ENCODE data around the gene S100P.
"Not testable (repeated sequence)": the region's sequence is repeated elsewhere in the genome, so short reads cannot be mapped to it uniquely, and the experiment has no call there.

The S100P gene

DNA sequence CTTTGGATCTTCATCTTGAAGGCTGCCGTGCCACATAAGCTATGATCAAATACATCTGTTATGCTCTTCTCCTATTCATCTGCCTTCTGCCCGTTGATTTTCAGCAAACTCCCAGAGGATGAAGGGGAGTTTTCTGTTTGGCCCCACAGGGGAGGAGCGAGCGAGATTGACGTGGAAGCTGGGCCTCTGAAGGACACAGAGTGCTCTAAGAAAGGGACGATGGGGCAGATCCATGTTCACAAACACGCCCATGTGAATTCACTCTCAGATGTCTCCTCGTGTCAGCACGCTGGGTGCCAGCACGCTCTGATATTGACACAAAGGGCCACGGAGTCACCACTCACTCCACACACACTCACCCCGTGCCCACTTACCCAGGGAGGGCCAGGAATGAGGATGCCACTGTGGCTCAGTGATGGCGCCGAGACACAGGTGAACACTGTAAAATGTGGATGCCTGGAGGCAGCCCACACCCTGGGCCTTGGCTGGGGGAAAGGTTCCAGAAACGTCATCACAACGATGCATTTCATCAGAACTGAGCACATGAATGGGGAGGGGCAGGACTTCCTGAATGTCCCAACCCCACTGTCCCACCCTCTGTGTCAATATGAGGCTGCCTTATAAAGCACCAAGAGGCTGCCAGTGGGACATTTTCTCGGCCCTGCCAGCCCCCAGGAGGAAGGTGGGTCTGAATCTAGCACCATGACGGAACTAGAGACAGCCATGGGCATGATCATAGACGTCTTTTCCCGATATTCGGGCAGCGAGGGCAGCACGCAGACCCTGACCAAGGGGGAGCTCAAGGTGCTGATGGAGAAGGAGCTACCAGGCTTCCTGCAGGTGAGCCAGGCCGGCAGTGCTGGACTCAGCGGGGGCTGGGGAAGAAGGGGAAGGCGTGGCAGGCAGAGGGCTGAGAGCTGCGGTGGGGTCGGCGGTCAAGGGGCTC lies at the start of gene S100P:
Gene S100P, plus strand, starts transcription at position 648 of the 946 bp plus-strand sequence. Its CDS starts 55 bp downstream, at position 703.
- DNase-seq (ENCODE audit: low read depth in 1 of 2, low spot score in 1 of 2): no peak

DNA sequence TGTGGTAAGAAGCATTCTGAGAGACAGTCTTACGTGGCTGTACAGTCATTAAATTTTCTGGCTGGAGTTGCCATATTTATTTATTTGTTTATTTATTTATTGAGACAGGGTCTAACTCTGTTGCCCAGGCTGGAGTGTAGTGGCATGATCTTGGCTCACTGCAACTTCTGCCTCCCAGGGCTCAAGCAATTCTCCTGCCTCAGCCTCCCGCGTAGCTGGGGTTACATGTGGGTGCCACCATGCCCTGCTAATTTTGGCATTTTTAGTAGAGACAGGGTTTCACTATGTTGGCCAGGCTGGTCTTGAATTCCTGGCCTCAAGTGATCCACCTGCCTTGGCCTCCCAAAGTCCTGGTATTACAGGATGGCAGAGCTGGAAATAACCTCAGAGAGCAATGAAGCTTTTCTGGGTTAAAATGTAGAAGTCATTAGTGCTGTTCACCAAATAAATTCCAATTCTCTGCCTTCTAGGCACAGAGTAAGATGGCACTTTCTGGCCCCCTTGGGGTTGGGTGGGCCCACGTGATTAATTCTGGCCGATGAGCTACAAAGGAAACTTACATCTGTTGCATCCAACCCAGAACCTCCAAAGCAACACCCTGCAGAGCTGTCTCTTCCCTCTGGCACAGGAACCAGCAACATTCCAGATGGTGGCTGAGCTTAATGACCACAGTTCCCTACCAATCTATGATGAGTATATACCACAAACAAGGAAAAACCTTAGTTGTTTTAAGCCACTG lies 48.7 kb upstream of the S100P start:
- DNase-seq (ENCODE audit: low read depth in 1 of 2, low spot score in 1 of 2): no peak

DNA sequence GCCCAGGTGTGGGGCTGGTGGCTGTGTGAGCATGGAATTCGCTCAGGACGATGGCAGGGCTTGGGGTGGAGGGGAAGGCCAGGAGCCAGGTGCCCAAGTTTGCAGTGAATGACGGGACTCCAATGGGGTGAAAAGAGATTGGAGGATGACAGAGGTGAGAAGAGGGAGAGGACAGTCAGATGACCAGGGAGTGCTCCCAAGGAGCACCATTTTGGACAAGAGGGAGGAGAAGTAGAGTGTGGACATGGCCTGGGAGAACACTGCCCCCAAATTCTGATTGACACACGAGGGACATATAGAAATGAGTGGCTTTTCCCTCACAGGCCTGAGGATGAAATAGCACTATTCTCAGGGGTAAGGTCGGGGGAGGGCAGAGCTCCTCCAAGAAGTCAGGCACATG lies 46.5 kb upstream of the S100P start:
- DNase-seq (ENCODE audit: low read depth in 1 of 2, low spot score in 1 of 2): no peak

DNA sequence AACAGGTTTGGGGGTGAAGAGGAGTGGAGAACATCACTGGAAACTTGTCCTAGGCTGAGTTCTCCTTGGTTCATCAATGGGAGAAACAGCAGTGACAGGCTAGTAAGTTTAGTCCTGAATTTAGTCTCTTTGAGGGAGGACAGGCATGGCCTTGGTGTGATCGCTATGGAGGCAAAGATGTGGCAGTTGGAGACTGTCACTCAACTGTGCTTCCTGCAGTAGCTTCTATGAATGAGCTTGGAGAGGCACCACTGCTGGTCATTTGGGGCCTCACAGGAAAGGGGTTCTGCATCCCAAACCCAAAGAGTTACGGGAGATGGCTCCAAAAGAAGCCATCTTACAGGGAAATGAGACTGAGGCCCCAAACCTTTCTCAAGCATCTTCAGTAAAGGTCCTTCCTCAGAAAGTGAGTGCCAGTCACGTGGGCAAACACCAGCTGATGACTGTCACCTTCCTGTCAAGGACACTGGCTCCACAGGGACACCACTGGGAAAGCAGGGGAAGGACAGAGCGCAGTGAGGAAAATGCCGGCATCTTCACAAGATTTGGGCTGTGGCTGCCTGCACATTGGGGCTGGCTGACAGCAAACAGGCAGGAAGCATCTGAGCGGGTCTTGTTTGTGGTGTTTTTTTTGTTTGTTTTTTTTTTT lies 46.0 kb upstream of the S100P start:
- no peak for DNase-seq (ENCODE audit: low read depth in 1 of 2, low spot score in 1 of 2)

DNA sequence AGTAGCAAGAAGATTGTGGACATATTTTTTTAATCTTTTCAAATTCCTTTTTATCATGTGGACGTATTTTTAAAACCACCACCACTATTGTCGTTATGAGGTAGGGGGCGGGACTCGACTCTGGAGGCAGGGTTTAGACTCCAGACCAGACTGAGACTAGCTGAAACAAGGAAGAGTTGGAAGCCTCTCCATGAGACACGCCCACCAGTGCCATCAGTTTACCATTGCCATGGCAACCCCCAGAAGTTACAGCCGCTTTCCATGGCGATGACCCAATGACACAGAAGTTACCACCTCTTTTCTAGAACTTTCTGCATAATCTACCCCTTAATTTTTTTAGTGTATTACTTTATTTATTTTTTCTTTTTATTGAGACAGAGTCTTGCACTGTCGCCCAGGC lies 44.5 kb upstream of the S100P start:
- DNase-seq (ENCODE audit: low read depth in 1 of 2, low spot score in 1 of 2): no peak

DNA sequence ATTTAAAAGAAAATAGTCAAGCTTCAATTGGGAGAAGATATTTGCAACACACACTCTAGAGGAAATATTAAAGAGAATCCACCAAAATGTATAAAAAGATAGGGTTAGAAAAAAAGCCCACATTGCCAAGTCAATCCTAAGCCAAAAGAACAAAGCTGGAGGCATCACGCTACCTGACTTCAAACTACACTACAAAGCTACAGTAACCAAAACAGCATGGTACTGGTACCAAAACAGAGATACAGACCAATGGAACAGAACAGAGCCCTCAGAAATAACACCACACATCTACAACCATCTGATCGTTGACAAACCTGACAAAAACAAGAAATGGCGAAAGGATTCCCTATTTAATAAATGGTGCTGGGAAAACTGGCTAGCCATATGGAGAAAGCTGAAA lies 39.5 kb upstream of the S100P start:
- DNase-seq (ENCODE audit: low read depth in 1 of 2, low spot score in 1 of 2): not testable (repeated sequence)

DNA sequence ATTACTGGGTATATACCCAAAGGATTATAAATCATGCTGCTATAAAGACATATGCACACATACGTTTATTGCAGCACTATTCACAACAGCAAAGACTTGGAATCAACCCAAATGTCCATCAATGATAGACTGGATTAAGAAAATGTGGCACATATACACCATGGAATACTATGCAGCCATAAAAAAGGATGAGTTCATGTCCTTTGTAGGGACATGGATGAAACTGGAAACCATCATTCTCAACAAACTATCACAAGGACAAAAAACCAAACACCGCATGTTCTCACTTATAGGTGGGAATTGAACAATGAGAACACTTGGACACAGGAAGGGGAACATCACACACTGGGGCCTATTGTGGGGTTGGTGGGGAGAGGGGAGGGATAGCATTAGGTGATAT lies 38.4 kb upstream of the S100P start:
- DNase-seq (ENCODE audit: low read depth in 1 of 2, low spot score in 1 of 2): not testable (repeated sequence)

DNA sequence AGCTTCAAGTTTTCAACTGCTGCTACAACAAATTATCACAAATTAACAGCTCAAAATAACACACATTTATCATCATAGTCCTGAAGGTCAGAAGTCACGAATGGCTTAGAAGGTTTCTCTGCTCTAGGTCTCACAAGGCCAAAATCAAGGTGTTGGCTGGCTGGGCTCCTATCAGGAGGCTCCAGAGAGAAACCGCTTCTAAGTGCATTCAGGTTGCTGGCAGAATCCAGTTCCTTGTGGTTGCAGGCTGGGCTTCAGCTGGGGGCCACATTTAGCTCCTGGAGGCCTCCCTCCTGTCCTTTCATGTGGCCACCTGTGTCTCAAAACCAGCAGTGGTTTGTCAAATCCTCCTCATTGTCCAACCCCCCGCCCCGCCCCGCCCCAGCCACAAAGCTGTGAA lies 37.8 kb upstream of the S100P start:
- DNase-seq (ENCODE audit: low read depth in 1 of 2, low spot score in 1 of 2): no peak

DNA sequence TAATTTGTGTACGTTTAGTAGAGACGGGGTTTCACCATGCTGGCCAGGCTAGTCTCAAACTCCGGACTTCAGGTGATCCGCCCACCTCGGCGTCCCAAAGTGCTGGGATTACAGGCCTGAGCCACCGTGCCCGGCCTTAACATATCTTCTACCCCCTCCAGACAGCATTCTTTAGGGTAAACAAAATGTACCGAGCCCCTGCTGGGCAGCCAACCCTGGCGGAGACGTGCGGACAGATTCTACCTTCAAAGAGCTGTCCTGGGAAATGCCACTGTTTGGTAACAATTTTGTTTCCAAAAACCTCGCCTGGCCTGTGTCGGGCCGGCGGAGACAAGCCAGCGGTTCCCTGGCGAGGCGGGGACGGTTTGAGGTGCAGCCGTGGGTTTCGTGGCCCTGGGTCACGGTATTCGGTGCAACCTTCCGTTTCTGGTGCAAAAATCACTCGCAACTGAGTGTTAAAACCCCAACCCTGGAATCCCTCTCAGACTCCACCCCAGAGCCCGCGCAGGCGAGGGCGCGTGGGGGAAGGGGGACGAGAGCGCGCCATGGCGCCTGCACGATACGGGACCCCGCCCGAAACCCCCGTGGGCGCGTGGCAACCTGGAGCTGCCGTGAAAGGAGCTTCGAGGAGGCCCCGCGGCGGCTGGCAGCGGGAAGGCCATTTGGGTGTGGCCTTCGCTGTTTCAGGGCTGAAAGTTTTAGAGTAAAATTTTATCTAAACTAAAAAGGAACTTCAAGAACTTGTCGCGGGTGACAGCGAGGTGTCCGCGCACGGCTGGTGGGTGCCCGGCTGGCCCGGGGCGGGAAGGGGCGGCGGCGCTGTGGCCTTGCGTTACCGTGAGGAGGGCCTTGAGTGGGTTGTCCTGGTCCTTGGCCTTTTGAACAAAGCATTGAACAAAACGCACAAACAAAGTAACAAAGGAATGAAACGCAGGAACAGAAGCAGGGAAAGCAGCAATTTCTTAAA lies 36.2 kb upstream of the S100P start:
- DNase-seq (ENCODE audit: low read depth in 1 of 2, low spot score in 1 of 2): no peak

DNA sequence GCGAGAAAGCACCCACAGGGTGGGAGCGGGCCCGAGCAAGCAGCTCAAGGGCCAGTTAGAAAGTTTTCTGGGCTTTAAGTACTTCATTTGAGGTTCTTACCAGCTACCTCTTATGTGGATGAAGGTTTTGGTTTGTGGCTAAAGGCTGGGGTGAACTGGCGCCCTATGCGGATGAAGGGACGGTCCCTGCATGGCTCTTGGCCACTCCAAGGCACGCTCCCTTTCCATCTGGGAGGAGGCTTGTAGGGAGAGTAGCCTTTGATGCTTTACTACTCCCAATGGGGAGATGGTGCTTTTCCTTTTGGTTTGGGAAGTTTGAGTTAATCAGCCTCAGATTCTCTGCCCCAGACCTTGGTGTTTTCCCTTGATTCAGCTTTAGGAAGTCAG lies 35.5 kb upstream of the S100P start:
- no peak for DNase-seq (ENCODE audit: low read depth in 1 of 2, low spot score in 1 of 2)

DNA sequence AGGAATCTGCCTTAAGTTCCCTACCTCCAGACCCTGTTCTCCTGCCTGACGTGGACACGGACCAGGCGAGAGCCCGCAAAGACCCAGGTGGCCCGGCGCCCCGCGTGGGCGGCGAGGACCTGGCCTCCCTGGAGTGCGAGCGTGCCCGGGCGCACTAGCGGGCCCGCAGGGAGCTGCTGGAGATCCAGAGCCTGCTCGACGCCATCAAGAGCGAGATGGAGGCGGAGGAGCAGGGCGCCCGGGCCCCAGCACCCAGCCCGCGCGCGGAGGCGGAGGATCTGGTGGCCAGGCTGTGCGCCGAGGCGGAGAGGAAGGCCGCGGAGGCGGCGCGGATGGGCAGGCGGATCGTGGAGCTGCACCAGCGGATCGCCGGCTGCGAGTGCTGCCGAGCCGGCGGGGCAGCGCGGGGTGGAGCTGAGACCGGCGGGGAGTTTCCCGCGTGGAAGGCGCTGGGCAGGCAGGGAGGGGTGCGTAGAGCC lies 35.0 kb upstream of the S100P start:
- peak; percentile 33 to 49 for DNase-seq (ENCODE audit: low read depth in 1 of 2, low spot score in 1 of 2)

DNA sequence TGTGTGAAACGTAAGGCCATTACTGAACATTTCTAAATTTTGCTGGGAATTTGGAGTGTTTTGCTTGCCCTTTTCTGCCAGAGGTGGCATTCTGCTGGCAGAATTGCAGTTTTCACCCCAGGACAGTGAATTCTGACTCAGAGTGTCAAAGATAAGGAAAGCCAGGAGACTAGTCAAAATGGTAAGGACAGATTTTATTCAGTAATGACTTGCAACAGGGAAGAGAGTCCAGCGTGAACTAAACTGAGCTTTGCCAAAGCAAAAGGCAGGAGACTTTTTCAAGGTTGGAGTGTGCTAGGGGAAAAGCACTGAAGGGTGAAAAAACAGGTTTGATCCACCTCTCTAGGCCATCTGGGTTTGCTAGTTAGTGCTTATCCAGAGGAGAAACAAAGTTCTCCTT lies 33.8 kb upstream of the S100P start:
- no peak for DNase-seq (ENCODE audit: low read depth in 1 of 2, low spot score in 1 of 2)

DNA sequence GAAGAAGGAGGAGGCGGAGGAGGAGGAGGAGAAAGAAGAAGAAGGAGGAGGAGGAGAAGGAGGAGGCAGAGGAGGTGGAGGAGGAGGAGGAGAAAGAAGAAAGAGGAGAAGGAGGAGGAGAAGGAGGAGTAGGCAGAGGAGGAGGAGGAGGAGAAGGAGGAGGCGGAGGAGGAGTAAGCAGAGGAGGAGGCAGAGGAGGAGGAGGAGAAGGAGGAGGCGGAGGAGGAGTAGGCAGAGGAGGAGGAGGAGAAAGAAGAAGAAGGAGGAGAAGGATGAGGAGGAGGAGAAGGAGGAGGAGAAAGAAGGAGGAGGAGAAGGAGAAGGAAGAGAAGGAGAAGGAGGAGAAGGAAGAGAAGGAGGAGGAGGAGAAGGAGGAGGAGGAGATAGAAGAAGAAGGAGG lies 33.2 kb upstream of the S100P start:
- no peak for DNase-seq (ENCODE audit: low read depth in 1 of 2, low spot score in 1 of 2)

DNA sequence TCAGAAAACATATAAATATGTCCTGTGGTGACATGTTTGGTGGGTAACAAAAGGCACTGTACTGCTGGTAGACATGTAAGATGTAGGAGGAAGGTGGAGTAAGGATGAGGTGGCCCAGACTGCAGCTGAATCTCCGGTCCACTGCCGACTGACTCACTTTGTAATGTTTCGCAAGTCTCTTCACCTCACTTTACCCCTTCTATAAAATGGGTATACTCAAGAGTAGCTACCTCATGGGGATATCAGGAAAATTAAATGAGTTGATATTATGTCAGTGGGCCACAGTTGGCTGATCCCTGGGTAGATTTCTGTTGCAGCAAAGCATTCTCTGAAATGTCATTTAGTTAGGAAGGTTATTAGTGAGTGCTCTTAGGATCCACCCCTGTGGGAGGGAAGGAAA lies 31.1 kb upstream of the S100P start:
- DNase-seq (ENCODE audit: low read depth in 1 of 2, low spot score in 1 of 2): no peak

DNA sequence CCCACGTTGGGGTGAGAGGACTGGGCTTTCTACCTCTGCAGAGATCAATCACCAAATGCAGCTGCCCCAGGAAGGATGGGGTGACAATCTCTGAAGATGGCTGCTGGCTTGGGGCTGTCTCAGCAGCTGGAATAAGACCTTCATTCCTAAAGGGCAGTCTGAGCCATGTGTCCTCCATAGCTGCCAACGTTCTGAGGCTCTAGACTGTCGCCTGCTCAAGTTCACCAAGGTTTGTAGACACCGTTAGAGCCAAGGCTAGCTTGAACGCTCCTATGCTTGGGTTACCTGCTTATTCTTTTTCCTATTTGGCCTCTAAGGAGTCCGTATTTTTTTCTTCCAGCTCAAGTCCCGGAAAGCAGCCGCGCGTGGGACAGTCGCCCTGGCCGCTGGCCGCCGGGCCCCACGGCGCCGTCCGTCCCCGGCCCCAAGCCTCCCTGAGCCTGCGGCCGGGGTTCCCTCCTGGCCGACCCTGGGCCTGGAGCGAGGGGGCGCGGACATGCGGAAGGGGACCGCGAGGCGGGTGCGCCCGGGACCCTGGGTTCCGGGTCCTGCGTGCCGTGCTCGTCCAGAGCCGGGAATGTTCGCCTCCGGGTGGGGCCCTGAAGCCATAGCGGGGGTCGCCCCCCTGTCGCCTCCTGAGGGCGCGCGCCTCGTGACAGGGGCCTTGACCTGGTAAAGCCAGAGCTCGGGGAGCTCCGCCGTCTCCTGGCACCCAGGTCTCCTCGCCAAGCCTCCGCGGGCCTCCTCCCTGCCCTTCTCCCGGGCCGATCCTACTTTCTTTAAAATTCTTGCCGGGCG lies 29.9 kb upstream of the S100P start:
- no peak for DNase-seq (ENCODE audit: low read depth in 1 of 2, low spot score in 1 of 2)

DNA sequence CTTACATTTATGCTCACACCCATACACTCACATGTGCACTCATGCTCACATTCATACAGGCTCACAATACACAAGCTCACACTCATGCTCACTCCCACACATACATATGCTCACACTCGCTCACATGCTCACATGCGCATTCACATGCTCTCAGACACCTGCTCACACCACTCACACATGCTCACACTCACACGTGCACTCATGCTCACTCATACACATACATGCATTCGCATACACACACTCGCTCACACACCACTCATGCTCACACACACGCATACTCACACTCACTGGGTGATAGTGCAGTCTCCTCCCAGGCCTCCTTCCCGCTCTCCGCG lies 28.4 kb upstream of the S100P start:
- DNase-seq (ENCODE audit: low read depth in 1 of 2, low spot score in 1 of 2): no peak

DNA sequence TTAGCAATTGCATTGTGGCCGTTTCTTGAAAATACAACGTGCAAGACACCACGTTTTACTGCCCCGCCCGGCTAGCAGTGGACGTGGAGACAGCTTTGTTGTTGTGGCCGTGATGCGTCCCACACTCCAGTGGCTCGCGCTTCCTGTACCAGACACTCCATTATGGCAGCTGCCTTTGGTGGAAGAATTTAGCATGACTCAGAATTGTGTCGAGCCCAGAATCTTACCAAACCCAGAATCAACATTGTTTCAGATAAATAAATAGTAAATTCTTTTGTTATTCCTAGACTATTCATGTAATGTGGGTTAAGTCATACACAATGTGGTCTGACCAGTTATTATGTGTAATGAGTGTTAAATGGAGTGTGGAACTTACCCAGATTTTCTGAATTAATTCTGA lies 25.3 kb upstream of the S100P start:
- no peak for DNase-seq (ENCODE audit: low read depth in 1 of 2, low spot score in 1 of 2)

DNA sequence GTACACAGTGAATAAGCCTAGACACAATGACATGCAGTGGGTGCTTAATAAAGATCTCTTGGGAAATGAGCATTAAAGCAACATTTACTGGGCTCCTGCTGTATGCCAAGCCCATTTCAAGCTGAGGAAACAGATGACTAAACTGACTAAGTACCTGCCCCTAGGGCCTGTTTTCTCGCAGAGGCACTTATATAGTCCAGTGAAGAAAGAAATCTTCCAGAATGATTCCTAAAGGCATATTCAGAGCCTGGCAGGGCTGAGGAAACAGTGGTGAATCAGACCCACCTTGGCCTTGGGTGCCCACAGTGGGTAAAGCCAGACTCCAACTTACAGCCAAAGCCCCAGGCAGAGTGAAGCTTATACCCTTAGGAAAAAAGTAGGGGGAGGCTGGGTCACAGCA lies 22.0 kb upstream of the S100P start:
- no peak for DNase-seq (ENCODE audit: low read depth in 1 of 2, low spot score in 1 of 2)

DNA sequence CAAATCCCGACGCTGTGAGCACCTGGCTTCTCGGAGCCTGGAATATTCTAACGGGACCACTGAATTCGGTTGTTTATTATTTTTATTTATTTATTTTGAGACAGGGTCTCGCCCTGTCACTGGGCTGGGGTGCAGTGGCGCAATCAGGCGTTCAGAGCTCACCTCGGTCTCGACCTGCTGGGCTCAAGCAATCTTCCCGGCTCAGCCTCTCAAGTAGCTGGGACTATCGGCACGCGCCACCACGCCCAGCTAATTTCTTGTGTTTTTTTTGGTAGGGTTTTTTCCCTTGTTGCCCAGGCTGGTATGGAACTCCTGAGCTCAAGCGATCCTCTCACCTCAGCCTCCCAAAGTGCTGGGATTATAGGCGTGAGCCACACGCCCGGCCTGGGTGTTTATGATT lies 21.5 kb upstream of the S100P start:
- DNase-seq (ENCODE audit: low read depth in 1 of 2, low spot score in 1 of 2): no peak

All from stimulated activated CD4-positive, alpha-beta T cell treated with anti-CD3 and anti-CD28 coated beads, Interleukin-15, amount 100 ng/mL, for 1 hour (primary cell).